GM18868 (cell line): Measurements from ENCODE around the gene LCE1B.

Experiments
- ATAC-seq: cut with Tn5 transposase; IDR thresholded peaks from one replicate; pipeline ENCODE4 v1.9.1; 2021; ENCODE audit warnings: mild to moderate bottlenecking, moderate library complexity; ENCODE audit not compliant: unreplicated experiment

LCE1B gene

DNA sequence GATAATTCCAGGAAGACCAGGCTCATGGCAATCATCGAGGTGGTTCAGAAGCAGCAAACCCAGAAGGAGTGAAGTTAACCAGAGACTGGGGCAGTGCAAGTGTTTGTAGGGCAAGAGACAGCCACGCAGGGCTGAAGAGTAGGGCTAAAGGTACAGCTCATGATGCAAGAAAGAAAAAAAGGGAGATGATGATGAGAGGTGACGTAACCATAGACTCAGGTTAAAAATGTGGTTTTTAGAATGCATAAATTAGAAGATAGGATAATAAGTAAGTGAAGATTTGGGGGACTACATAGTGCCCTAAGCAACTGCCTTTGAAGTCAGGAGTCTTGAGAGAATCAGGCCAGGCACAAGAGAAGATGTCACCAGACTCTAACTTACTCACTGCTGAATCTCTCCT lies 48.4 kb downstream of the LCE1B start:
- no peak for ATAC-seq

DNA sequence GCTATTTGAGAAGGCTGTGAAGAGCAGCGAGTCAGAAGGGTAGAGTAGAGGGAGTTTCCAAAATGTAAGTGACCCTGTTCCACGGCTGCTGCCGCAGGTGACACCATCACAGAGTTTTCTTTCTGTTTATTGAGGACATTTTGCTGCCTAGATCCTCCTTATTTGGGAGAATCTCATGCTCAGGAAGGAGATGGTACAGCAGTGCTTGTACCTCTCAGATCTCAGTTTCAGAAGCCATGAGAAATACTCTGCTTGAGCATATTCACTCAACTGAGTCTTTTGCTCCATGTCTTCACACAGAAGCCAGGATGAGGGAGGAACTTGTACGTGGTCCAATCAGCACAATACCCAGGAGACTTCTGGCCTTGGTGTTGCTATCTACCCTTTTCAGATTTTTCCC lies 49.6 kb downstream of the LCE1B start:
- no peak for ATAC-seq
